Activated CD8-positive, alpha-beta memory T cell treated with anti-CD3 and anti-CD28 coated beads, Interleukin-2, amount 10 ng/mL, durations not matched to agents 7 days and 5 days (primary cell): Measurements from ENCODE around the gene CA12. TPM values are rescaled to one million over a fixed set of nuclear protein-coding genes. Genes with fewer than 3 reads are reported as not detected.
A peak's percentile ranks its signal among the peaks of the same experiment; 100 is the strongest.

Source experiments
- ATAC-seq: fragments of 150-1000 bp; cut with Tn5 transposase; one replicate; pipeline ENCODE4 v1.10.0; 2021; ENCODE audit warnings: moderate library complexity
- CTCF ChIA-PET: fragments of 350-600 bp; sonication (Branson Sonifier 250); formaldehyde crosslinking; loops from one replicate; lab custom pipeline; 2021; ENCODE audit warnings: antibody characterized with exemption; lab: Charles Lee
- DNase-seq: peaks from one replicate; pipeline ENCODE4 v3.0.0-alpha.2; 2020
- H3K27ac Mint-ChIP-seq: one replicate; pipeline ENCODE4 v1.8.0; 2021; ENCODE audit warnings: mild to moderate bottlenecking, mixed read lengths
- H3K27me3 Mint-ChIP-seq: one replicate; pipeline ENCODE4 v1.8.0; 2021; ENCODE audit warnings: mixed read lengths
- H3K36me3 Mint-ChIP-seq: one replicate; pipeline ENCODE4 v1.8.0; 2021; ENCODE audit warnings: mild to moderate bottlenecking, mixed read lengths
- H3K4me1 Mint-ChIP-seq: one replicate; pipeline ENCODE4 v1.8.0; 2021; ENCODE audit warnings: mixed read lengths
- H3K4me3 Mint-ChIP-seq: one replicate; pipeline ENCODE4 v1.8.0; 2021; ENCODE audit warnings: mild to moderate bottlenecking, moderate library complexity, mixed read lengths
- H3K9me3 Mint-ChIP-seq: one replicate; pipeline ENCODE4 v1.8.0; 2022; ENCODE audit warnings: low read depth, mixed read lengths
- total RNA-seq, 2 experiments: library from RNA; stranded (reverse); gene quantifications; one replicate each; pipeline ENCODE4 v1.2.3, GENCODE V29; 2021

The CA12 gene
- total RNA-seq, 2 experiments from 2014 or later: 0.12 TPM; not detected in 1

DNA sequence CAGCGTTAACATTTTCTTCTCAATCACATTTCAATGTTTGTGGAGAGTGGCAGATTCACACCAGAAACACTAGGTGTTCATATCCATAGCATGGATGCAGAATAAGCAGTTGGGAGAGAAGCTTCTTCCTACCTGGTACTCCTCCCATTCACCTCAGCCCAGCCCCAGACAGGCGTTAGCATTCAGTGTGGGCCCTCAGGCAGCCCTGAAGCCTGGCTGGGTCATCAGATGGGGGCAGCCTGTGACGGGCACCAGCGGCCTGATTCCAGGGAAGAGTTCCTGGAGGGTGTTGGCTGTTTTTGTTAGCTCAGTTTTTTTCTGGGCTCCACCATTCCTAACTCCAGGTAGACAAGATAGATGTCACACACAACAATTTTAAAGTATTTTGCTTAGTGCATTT lies 73.2 kb downstream of the CA12 start:
- H3K9me3 Mint-ChIP-seq: no peaks in the 10 kb centered on the region
- ATAC-seq (no peak), DNase-seq (no peak)
- H3K27me3 Mint-ChIP-seq: no peaks in the 10 kb centered on the region
- no peak overlapping the region for H3K4me3 Mint-ChIP-seq
- H3K4me1 Mint-ChIP-seq: no peaks in the 10 kb centered on the region
- H3K27ac Mint-ChIP-seq: no peak overlapping the region
- CTCF ChIA-PET: no interaction called here
- H3K36me3 Mint-ChIP-seq: no peaks in the 10 kb centered on the region

DNA sequence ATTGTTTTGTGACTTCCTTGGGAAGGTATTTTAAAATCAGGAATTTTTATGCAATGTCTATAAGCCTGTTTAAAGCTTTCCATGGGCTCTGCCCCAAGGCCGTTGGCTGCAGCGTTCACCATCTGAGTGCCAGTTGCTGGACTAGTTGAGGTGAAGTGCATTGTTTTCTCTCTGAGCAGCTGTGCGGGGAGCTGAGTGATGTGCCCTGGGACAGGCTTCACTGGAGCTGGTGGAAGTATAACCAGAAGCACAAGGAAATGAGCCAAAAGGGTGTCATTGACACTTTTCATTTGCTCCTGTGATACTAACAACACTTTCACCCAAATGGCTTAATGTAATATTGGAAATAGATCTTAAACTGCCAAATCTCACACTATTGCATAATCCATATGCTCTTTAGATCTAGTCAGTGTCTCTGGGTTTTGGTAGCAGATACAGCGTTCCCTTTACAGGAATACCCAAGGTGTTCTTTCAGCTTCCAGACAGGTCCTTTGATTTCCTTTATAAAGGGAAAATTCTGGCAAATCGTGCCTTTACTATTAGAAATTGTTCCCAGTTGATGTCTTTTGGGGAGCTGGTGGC lies 75.1 kb downstream of the CA12 start:
- no peaks in the 10 kb centered on the region for H3K27me3 Mint-ChIP-seq
- ATAC-seq (no peak), DNase-seq (no peak)
- no peaks in the 10 kb centered on the region for H3K4me1 Mint-ChIP-seq
- no peaks in the 10 kb centered on the region for H3K9me3 Mint-ChIP-seq
- H3K27ac Mint-ChIP-seq: no peak overlapping the region
- H3K36me3 Mint-ChIP-seq: peaks cover 2% of the 10 kb centered on the region
- H3K4me3 Mint-ChIP-seq: no peak overlapping the region
- CTCF ChIA-PET: interaction anchor here (1.0 kb wide), 1 partner anchor 23 kb away, joined by 3 read pairs; no protein-coding TSS in a partner anchor

GRCh38 chr15:63305260-63305659 lies 76.4 kb downstream of the CA12 start:
- no peak for ATAC-seq

GRCh38 chr15:63301088-63301487 lies 80.6 kb downstream of the CA12 start:
- peaks cover 2% of the 10 kb centered on the region for H3K4me1 Mint-ChIP-seq
- H3K27ac Mint-ChIP-seq: no peak overlapping the region
- CTCF ChIA-PET: interaction anchor here (1.9 kb wide), 1 partner anchor 12 kb away, joined by 4 read pairs; no protein-coding TSS in a partner anchor

More at GRCh38 chr15:63305260-63305659, 76.4 kb downstream of the CA12 start:
- Mint-ChIP-seq H3K9me3 (no peaks in the 10 kb centered on the region), H3K4me1 (no peaks in the 10 kb centered on the region), H3K27ac (no peak overlapping the region), H3K4me3 (no peak overlapping the region), H3K27me3 (no peaks in the 10 kb centered on the region), H3K36me3 (peaks cover 2% of the 10 kb centered on the region)
- no peak for DNase-seq
- CTCF ChIA-PET: interaction anchor here (1.0 kb wide), 1 partner anchor 25 kb away, joined by 3 read pairs; no protein-coding TSS in a partner anchor

GRCh38 chr15:63299943-63300575 lies 81.6 kb downstream of the CA12 start:
- CTCF ChIA-PET: interaction anchor here (1.0 kb wide), 1 partner anchor 9 kb away, joined by 4 read pairs; no protein-coding TSS in a partner anchor

More at GRCh38 chr15:63301088-63301487, 80.6 kb downstream of the CA12 start:
- peaks cover 2% of the 10 kb centered on the region for H3K36me3 Mint-ChIP-seq
- no peaks in the 10 kb centered on the region for H3K9me3 Mint-ChIP-seq
- no peak overlapping the region for H3K4me3 Mint-ChIP-seq
- no peak for DNase-seq
- ATAC-seq: no peak
- H3K27me3 Mint-ChIP-seq: no peaks in the 10 kb centered on the region

GRCh38 chr15:63296195-63296594 lies 85.5 kb downstream of the CA12 start:
- Mint-ChIP-seq H3K27me3 (no peaks in the 10 kb centered on the region), H3K4me3 (no peak overlapping the region)
- ATAC-seq: no peak

More at GRCh38 chr15:63299943-63300575, 81.6 kb downstream of the CA12 start:
- Mint-ChIP-seq H3K9me3 (no peaks in the 10 kb centered on the region), H3K4me1 (peaks cover 2% of the 10 kb centered on the region), H3K27ac (no peak overlapping the region), H3K36me3 (peaks cover 2% of the 10 kb centered on the region), H3K4me3 (no peak overlapping the region), H3K27me3 (no peaks in the 10 kb centered on the region)
- DNase-seq (no peak), ATAC-seq (no peak)

GRCh38 chr15:63295341-63295740 lies 86.3 kb downstream of the CA12 start:
- CTCF ChIA-PET: no interaction called here
- Mint-ChIP-seq H3K4me3 (no peak overlapping the region), H3K9me3 (no peaks in the 10 kb centered on the region), H3K36me3 (peaks cover 4% of the 10 kb centered on the region), H3K27ac (no peak overlapping the region), H3K4me1 (peaks cover 2% of the 10 kb centered on the region), H3K27me3 (no peaks in the 10 kb centered on the region)
- DNase-seq: no peak
- ATAC-seq: no peak

More at GRCh38 chr15:63296195-63296594, 85.5 kb downstream of the CA12 start:
- Mint-ChIP-seq H3K36me3 (peaks cover 4% of the 10 kb centered on the region), H3K27ac (no peak overlapping the region), H3K4me1 (peaks cover 2% of the 10 kb centered on the region), H3K9me3 (no peaks in the 10 kb centered on the region)
- DNase-seq: no peak
- CTCF ChIA-PET: no interaction called here

- ATAC-seq (no peak), DNase-seq (no peak)
- Mint-ChIP-seq H3K9me3 (no peaks in the 10 kb centered on the region), H3K27ac (no peak overlapping the region), H3K27me3 (no peaks in the 10 kb centered on the region), H3K4me3 (no peak overlapping the region), H3K4me1 (peaks cover 2% of the 10 kb centered on the region), H3K36me3 (peaks cover 4% of the 10 kb centered on the region)
- CTCF ChIA-PET: no interaction called here
Observed at GRCh38 chr15:63294359-63294758, 87.3 kb downstream of the CA12 start.

GRCh38 chr15:63292771-63293170 lies 88.9 kb downstream of the CA12 start:
- H3K9me3 Mint-ChIP-seq: no peaks in the 10 kb centered on the region
- H3K36me3 Mint-ChIP-seq: peaks cover 4% of the 10 kb centered on the region
- H3K4me3 Mint-ChIP-seq: no peak overlapping the region
- no peak for DNase-seq
- no peaks in the 10 kb centered on the region for H3K27me3 Mint-ChIP-seq
- CTCF ChIA-PET: interaction anchor here (0.8 kb wide), 1 partner anchor 111 kb away, joined by 3 read pairs; no protein-coding TSS in a partner anchor
- H3K27ac Mint-ChIP-seq: no peak overlapping the region
- no peak for ATAC-seq
- H3K4me1 Mint-ChIP-seq: peaks cover 9% of the 10 kb centered on the region

DNA sequence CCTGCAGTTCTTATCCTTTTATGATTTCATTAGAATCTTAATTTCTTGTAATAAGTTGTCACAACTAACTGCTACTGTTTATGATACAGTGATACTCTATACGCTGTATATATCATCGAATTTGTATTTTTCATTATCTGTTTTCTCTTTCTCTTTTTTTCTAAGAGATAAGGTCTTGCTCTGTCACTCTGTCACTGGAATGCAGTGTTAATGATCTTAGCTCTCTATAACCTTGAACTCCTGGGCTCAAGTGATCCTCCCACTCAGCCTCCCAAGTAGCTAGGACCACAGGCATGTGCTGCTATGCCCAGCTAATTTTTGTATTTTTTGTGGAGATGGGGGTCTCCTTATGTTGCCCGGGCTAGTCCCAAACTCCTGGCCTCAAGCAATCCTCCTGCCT lies 89.4 kb downstream of the CA12 start:
- CTCF ChIA-PET: interaction anchor here (0.8 to 1.6 kb wide), 2 partner anchors 8 to 112 kb away, joined by 3 to 4 read pairs; no protein-coding TSS in a partner anchor
- Mint-ChIP-seq H3K4me1 (peaks cover 9% of the 10 kb centered on the region), H3K36me3 (peaks cover 4% of the 10 kb centered on the region), H3K4me3 (no peak overlapping the region), H3K27me3 (no peaks in the 10 kb centered on the region), H3K27ac (no peak overlapping the region), H3K9me3 (no peaks in the 10 kb centered on the region)
- ATAC-seq (no peak), DNase-seq (no peak)

DNA sequence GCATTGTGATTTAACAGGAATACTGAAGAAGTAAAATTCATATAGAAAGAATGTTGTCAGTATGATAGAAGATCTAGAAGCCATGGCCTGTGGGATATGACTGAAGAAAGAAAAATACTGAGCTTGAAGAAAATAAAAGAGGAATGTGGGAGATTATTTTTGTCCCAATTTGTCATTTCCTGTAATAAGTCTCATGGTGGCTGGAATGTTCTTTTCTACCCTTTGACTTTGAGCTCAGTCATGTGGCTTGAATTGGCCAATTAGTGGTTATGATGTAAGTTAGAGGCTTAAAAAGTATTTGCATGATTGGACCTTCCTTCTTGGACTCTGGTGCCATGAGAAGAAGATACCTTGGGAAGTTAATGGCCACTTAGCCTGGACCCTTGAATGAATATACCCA lies 90.1 kb downstream of the CA12 start:
- ATAC-seq (no peak), DNase-seq (no peak)
- Mint-ChIP-seq H3K9me3 (no peaks in the 10 kb centered on the region), H3K36me3 (peaks cover 4% of the 10 kb centered on the region), H3K4me3 (no peak overlapping the region), H3K27me3 (no peaks in the 10 kb centered on the region), H3K27ac (no peak overlapping the region), H3K4me1 (peaks cover 9% of the 10 kb centered on the region)
- CTCF ChIA-PET: interaction anchor here (0.7 to 2.1 kb wide), 7 partner anchors 9 to 177 kb away, joined by 3 to 11 read pairs (median 4); no protein-coding TSS in a partner anchor

GRCh38 chr15:63288778-63289378 lies 92.8 kb downstream of the CA12 start:
- H3K27me3 Mint-ChIP-seq: no peaks in the 10 kb centered on the region
- H3K4me1 Mint-ChIP-seq: peaks cover 8% of the 10 kb centered on the region
- ATAC-seq (peak; percentile 69), DNase-seq (no peak)
- no peaks in the 10 kb centered on the region for H3K9me3 Mint-ChIP-seq
- CTCF ChIA-PET: interaction anchor here (0.8 to 2.0 kb wide), 8 partner anchors 12 to 254 kb away, joined by 3 to 7 read pairs (median 5); no protein-coding TSS in a partner anchor
- no peak overlapping the region for H3K4me3 Mint-ChIP-seq
- H3K27ac Mint-ChIP-seq: no peak overlapping the region
- H3K36me3 Mint-ChIP-seq: peaks cover 2% of the 10 kb centered on the region

DNA sequence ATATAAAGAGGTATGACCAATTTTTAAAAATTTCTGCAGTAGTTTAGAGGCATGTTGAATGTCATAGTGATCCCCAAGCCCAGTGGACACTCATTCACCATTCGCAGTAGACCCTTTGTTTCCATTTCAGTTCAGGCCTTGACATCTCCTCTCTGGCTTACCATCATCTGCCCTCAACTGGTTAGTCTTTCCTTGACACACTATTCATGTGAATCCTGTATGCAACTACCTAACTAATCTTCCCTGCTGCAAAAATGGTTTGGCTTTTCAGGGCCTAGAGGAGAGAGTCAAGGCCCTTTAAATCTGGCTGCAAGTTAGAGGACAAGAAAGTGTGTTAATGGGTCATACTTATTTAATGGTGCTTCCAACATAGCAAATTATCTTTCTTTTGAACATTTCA lies 93.3 kb downstream of the CA12 start:
- CTCF ChIA-PET: interaction anchor here (0.7 to 2.0 kb wide), 10 partner anchors 10 to 254 kb away, joined by 3 to 7 read pairs (median 4); partner anchors contain the start of gene RPS27L
- ATAC-seq (no peak), DNase-seq (no peak)
- no peaks in the 10 kb centered on the region for H3K27me3 Mint-ChIP-seq
- peaks cover 12% of the 10 kb centered on the region for H3K4me1 Mint-ChIP-seq
- H3K36me3 Mint-ChIP-seq: peaks cover 4% of the 10 kb centered on the region
- H3K27ac Mint-ChIP-seq: no peak overlapping the region
- no peak overlapping the region for H3K4me3 Mint-ChIP-seq
- H3K9me3 Mint-ChIP-seq: no peaks in the 10 kb centered on the region
